Common myeloid progenitor, CD34-positive (primary cell): ENCODE results near the gene GRM4.
A peak's percentile ranks its signal among the peaks of the same experiment; 100 is the strongest.

Experiments used
- CTCF ChIA-PET: fragments of 350-600 bp; sonication (Branson Sonifier 250); formaldehyde crosslinking; loops from one replicate; lab custom pipeline; 2021; ENCODE audit warnings: antibody characterized with exemption; lab: Charles Lee
- POLR2A ChIA-PET: fragments of 350-600 bp; sonication (Branson Sonifier 250); formaldehyde crosslinking; loops from one replicate; lab custom pipeline; 2021; ENCODE audit warnings: antibody characterized with exemption; lab: Charles Lee
- DNase-seq, 3 donors: peaks; one replicate each; pipeline versions ENCODE4 v3.0.0 to v3.0.0-alpha.2; 2013
- H3K27ac ChIP-seq, 2 experiments: 1 replicate in 1 of 2; 2 replicates in 1 of 2; pipeline ENCODE4 v1.7.0; 2013; ENCODE audit warnings: inconsistent platforms in 2 of 2, low read length in 2 of 2, mild to moderate bottlenecking in 2 of 2, low read depth in 1 of 2, moderate library complexity in 1 of 2; ENCODE audit not compliant: severe bottlenecking in 2 of 2, insufficient read depth in 1 of 2, poor library complexity in 1 of 2
- H3K27me3 ChIP-seq, 5 experiments: replicated peaks in 2 of 5; 1 replicate in 3 of 5; 2 replicates in 2 of 5; pipeline versions ENCODE4 v1.6.1 to v1.7.0; 2013; ENCODE audit warnings: low read length in 4 of 5, mild to moderate bottlenecking in 2 of 5, moderate library complexity in 2 of 5, inconsistent platforms in 1 of 5; ENCODE audit not compliant: insufficient read depth in 5 of 5, control insufficient read depth in 4 of 5
- H3K36me3 ChIP-seq, 4 experiments: 1 replicate in 2 of 4; 2 replicates in 2 of 4; pipeline versions ENCODE4 v1.6.1 to v1.7.0; 2013; ENCODE audit warnings: low read length in 3 of 4, control low read depth in 1 of 4, mild to moderate bottlenecking in 1 of 4; ENCODE audit not compliant: control insufficient read depth in 4 of 4, insufficient read depth in 4 of 4
- H3K4me1 ChIP-seq, 4 experiments: 1 replicate in 3 of 4; 2 replicates in 1 of 4; pipeline versions ENCODE4 v1.6.1 to v1.7.1; 2013; ENCODE audit warnings: low read length in 3 of 4, mild to moderate bottlenecking in 3 of 4, control low read depth in 1 of 4, inconsistent platforms in 1 of 4, moderate library complexity in 1 of 4; ENCODE audit not compliant: control insufficient read depth in 4 of 4, insufficient read depth in 4 of 4; ENCODE audit errors: control extremely low read depth in 1 of 4
- H3K4me3 ChIP-seq, 7 experiments: 1 replicate in 4 of 7; 2 replicates in 3 of 7; pipeline versions ENCODE4 v1.5.1 to v1.7.0; 2013; ENCODE audit warnings: mild to moderate bottlenecking in 7 of 7, low read length in 6 of 7, moderate library complexity in 6 of 7, inconsistent platforms in 2 of 7, low read depth in 2 of 7, control low read depth in 1 of 7; ENCODE audit not compliant: insufficient read depth in 4 of 7, control insufficient read depth in 1 of 7; ENCODE audit errors: extremely low read depth in 1 of 7
- H3K9me3 ChIP-seq, 5 experiments: 1 replicate in 4 of 5; 2 replicates in 1 of 5; pipeline versions ENCODE4 v1.6.1 to v1.7.1; 2013; ENCODE audit warnings: low read length in 4 of 5, mild to moderate bottlenecking in 2 of 5, inconsistent platforms in 1 of 5, low read depth in 1 of 5, moderate library complexity in 1 of 5; ENCODE audit not compliant: control insufficient read depth in 4 of 5, insufficient read depth in 2 of 5; ENCODE audit errors: control extremely low read depth in 1 of 5
- WGBS: methylation state at CpG from one replicate; pipeline ENCODE4 v1.1.5; 2013; ENCODE audit not compliant: insufficient coverage; 5-methylcytosine and 5-hydroxymethylcytosine counted together

GRM4 gene

GRCh38 chr6:34172961-34173775, 27.3 kb upstream of the GRM4 start:
- Histone ChIP-seq H3K36me3 (no peaks in the 10 kb centered on the region), H3K4me1 (no peaks in the 10 kb centered on the region), H3K4me3 (no peak overlapping the region), H3K27me3 (no peaks in the 10 kb centered on the region), H3K9me3 (no peaks in the 10 kb centered on the region), H3K27ac (no peak overlapping the region)
- WGBS, result 70% methylated on average over 8 of the region's 9 CpGs
- ChIA-PET POLR2A (no interaction called here), CTCF (interaction anchor here (0.6 to 1.8 kb wide), 3 partner anchors 9 to 353 kb away, joined by 3 to 4 read pairs (median 3); no protein-coding TSS in a partner anchor)
- DNase-seq, result no peak

- WGBS, result 100% methylated on average over 2 of the region's 4 CpGs
- no peaks in the 10 kb centered on the region for H3K4me1 ChIP-seq
- no peak for DNase-seq
- no peaks in the 10 kb centered on the region for H3K9me3 ChIP-seq
- no peak overlapping the region for H3K4me3 ChIP-seq
- H3K27ac ChIP-seq, result no peak overlapping the region
- CTCF ChIA-PET, result interaction anchor here (1.2 kb wide), 1 partner anchor 12 kb away, joined by 3 read pairs; no protein-coding TSS in a partner anchor
- H3K36me3 ChIP-seq, result no peaks in the 10 kb centered on the region
- POLR2A ChIA-PET, result no interaction called here
- H3K27me3 ChIP-seq, result no peaks in the 10 kb centered on the region
Observed at GRCh38 chr6:34170346-34170745, 24.5 kb upstream of the GRM4 start.

- no peak overlapping the region for H3K4me3 ChIP-seq
- H3K27ac ChIP-seq, result no peak overlapping the region
- POLR2A ChIA-PET, result no interaction called here
- CTCF ChIA-PET, result interaction anchor here (1.2 kb wide), 1 partner anchor 12 kb away, joined by 3 read pairs; no protein-coding TSS in a partner anchor
- H3K27me3 ChIP-seq, result no peaks in the 10 kb centered on the region
- DNase-seq, result no peak
- H3K4me1 ChIP-seq, result no peaks in the 10 kb centered on the region
- no CpG with 5 or more reads among the region's 1 CpG for WGBS
- H3K36me3 ChIP-seq, result no peaks in the 10 kb centered on the region
- H3K9me3 ChIP-seq, result no peaks in the 10 kb centered on the region
Observed at GRCh38 chr6:34169897-34170296, 24.0 kb upstream of the GRM4 start.

- no peak overlapping the region for H3K27ac ChIP-seq
- peaks cover 0 to 12% (median 2%) of the 10 kb centered on the region in 5 experiments for H3K27me3 ChIP-seq
- no peak for DNase-seq
- ChIA-PET POLR2A (no interaction called here), CTCF (interaction anchor here (0.5 to 3.4 kb wide), 10 partner anchors 13 to 545 kb away, joined by 3 to 17 read pairs (median 4); no protein-coding TSS in a partner anchor)
- no peak overlapping the region for H3K4me3 ChIP-seq
- peaks cover 0 to 10% (median 0%) of the 10 kb centered on the region in 5 experiments for H3K9me3 ChIP-seq
- no peaks in the 10 kb centered on the region for H3K36me3 ChIP-seq
- H3K4me1 ChIP-seq, result no peaks in the 10 kb centered on the region
- WGBS, result 87% methylated on average over 3 of the region's 8 CpGs
Observed at GRCh38 chr6:34161857-34162515, 16.1 kb upstream of the GRM4 start.

GRCh38 chr6:34159844-34160243, 14.0 kb upstream of the GRM4 start:
- Histone ChIP-seq H3K36me3 (no peaks in the 10 kb centered on the region), H3K27me3 (peaks cover 0 to 31% (median 6%) of the 10 kb centered on the region in 5 experiments), H3K9me3 (peaks cover 0 to 10% (median 0%) of the 10 kb centered on the region in 5 experiments), H3K4me3 (no peak overlapping the region), H3K4me1 (peaks cover 0 to 3% (median 1%) of the 10 kb centered on the region in 4 experiments), H3K27ac (no peak overlapping the region)
- peak in 1 of 3 donors; percentile 38 for DNase-seq
- POLR2A ChIA-PET, result no interaction called here
- CTCF ChIA-PET, result interaction anchor here (0.8 to 1.3 kb wide), 3 partner anchors 10 to 16 kb away, joined by 3 read pairs; partner anchors contain the start of gene GRM4

- Histone ChIP-seq H3K27me3 (peaks cover 0 to 39% (median 11%) of the 10 kb centered on the region in 5 experiments), H3K4me1 (peaks cover 0 to 9% (median 7%) of the 10 kb centered on the region in 4 experiments), H3K9me3 (peaks cover 0 to 10% (median 0%) of the 10 kb centered on the region in 5 experiments), H3K27ac (no peak overlapping the region), H3K4me3 (no peak overlapping the region), H3K36me3 (no peaks in the 10 kb centered on the region)
- no peak for DNase-seq
- POLR2A ChIA-PET, result no interaction called here
- CTCF ChIA-PET, result interaction anchor here (0.7 to 1.3 kb wide), 3 partner anchors 9 to 414 kb away, joined by 3 read pairs; no protein-coding TSS in a partner anchor
- WGBS, result 96% methylated on average over 3 of the region's 3 CpGs
Observed at GRCh38 chr6:34158876-34159275, 13.0 kb upstream of the GRM4 start.
